Activated CD8-positive, alpha-beta memory T cell treated with anti-CD3 and anti-CD28 coated beads, Interleukin-2, amount 10 ng/mL, durations not matched to agents 7 days and 5 days (primary cell): ENCODE measurements around the gene ZFYVE28. TPM values are rescaled to one million over a fixed set of nuclear protein-coding genes. Genes with fewer than 3 reads are reported as not detected.
"Not testable (repeated sequence)": the region's sequence is repeated elsewhere in the genome, so short reads cannot be mapped to it uniquely, and the experiment has no call there.

ENCODE experiments used
- ATAC-seq: fragments of 150-1000 bp; cut with Tn5 transposase; one replicate; pipeline ENCODE4 v1.10.0; 2021; ENCODE audit warnings: moderate library complexity
- CTCF ChIA-PET: fragments of 350-600 bp; sonication (Branson Sonifier 250); formaldehyde crosslinking; loops from one replicate; lab custom pipeline; 2021; ENCODE audit warnings: antibody characterized with exemption; lab: Charles Lee
- DNase-seq: peaks from one replicate; pipeline ENCODE4 v3.0.0-alpha.2; 2020
- H3K27ac Mint-ChIP-seq: one replicate; pipeline ENCODE4 v1.8.0; 2021; ENCODE audit warnings: mild to moderate bottlenecking, mixed read lengths
- H3K27me3 Mint-ChIP-seq: one replicate; pipeline ENCODE4 v1.8.0; 2021; ENCODE audit warnings: mixed read lengths
- H3K36me3 Mint-ChIP-seq: one replicate; pipeline ENCODE4 v1.8.0; 2021; ENCODE audit warnings: mild to moderate bottlenecking, mixed read lengths
- H3K4me1 Mint-ChIP-seq: one replicate; pipeline ENCODE4 v1.8.0; 2021; ENCODE audit warnings: mixed read lengths
- H3K4me3 Mint-ChIP-seq: one replicate; pipeline ENCODE4 v1.8.0; 2021; ENCODE audit warnings: mild to moderate bottlenecking, moderate library complexity, mixed read lengths
- H3K9me3 Mint-ChIP-seq: one replicate; pipeline ENCODE4 v1.8.0; 2022; ENCODE audit warnings: low read depth, mixed read lengths
- total RNA-seq, 2 experiments: library from RNA; stranded (reverse); gene quantifications; one replicate each; pipeline ENCODE4 v1.2.3, GENCODE V29; 2021

The ZFYVE28 gene
- total RNA-seq, 2 experiments from 2014 or later, result 12.5 to 30.3 TPM

- not testable (repeated sequence) for H3K9me3 Mint-ChIP-seq, H3K4me1 Mint-ChIP-seq, ATAC-seq, H3K36me3 Mint-ChIP-seq, DNase-seq, H3K27me3 Mint-ChIP-seq, H3K4me3 Mint-ChIP-seq, H3K27ac Mint-ChIP-seq
- CTCF ChIA-PET, result interaction anchor here (4.5 kb wide), 1 partner anchor 11 kb away, joined by 16 read pairs; no protein-coding TSS in a partner anchor
Observed at GRCh38 chr4:2429945-2430757, 11.7 kb upstream of the ZFYVE28 start.

GRCh38 chr4:2428496-2429213 is 10.2 kb upstream of the ZFYVE28 start:
- H3K4me3 Mint-ChIP-seq, result no peak overlapping the region
- CTCF ChIA-PET, result interaction anchor here (1.6 to 4.5 kb wide), 2 partner anchors 13 kb away, joined by 3 to 16 read pairs; no protein-coding TSS in a partner anchor
- H3K27me3 Mint-ChIP-seq, result no peaks in the 10 kb centered on the region
- DNase-seq, result no peak
- no peaks in the 10 kb centered on the region for H3K36me3 Mint-ChIP-seq
- no peaks in the 10 kb centered on the region for H3K4me1 Mint-ChIP-seq
- ATAC-seq, result no peak
- no peaks in the 10 kb centered on the region for H3K9me3 Mint-ChIP-seq
- H3K27ac Mint-ChIP-seq, result no peak overlapping the region

GRCh38 chr4:2427383-2428334 is 9.2 kb upstream of the ZFYVE28 start:
- CTCF ChIA-PET, result interaction anchor here (1.6 to 4.5 kb wide), 2 partner anchors 12 to 14 kb away, joined by 3 to 16 read pairs; no protein-coding TSS in a partner anchor
- Mint-ChIP-seq H3K4me3 (no peak overlapping the region), H3K27me3 (peaks cover 1% of the 10 kb centered on the region), H3K9me3 (no peaks in the 10 kb centered on the region), H3K36me3 (no peaks in the 10 kb centered on the region), H3K27ac (no peak overlapping the region), H3K4me1 (no peaks in the 10 kb centered on the region)
- ATAC-seq (no peak), DNase-seq (no peak)

- Mint-ChIP-seq H3K27ac (no peak overlapping the region), H3K27me3 (peaks cover 10% of the 10 kb centered on the region), H3K9me3 (no peaks in the 10 kb centered on the region), H3K36me3 (no peaks in the 10 kb centered on the region), H3K4me1 (no peaks in the 10 kb centered on the region), H3K4me3 (no peak overlapping the region)
- DNase-seq (no peak), ATAC-seq (no peak)
- CTCF ChIA-PET, result interaction anchor here (1.6 to 4.5 kb wide), 2 partner anchors 11 to 15 kb away, joined by 3 to 16 read pairs; no protein-coding TSS in a partner anchor
Observed at GRCh38 chr4:2426711-2427275, 8.3 kb upstream of the ZFYVE28 start.

- Mint-ChIP-seq H3K36me3 (no peaks in the 10 kb centered on the region), H3K27me3 (peaks cover 15% of the 10 kb centered on the region), H3K4me3 (no peak overlapping the region), H3K9me3 (no peaks in the 10 kb centered on the region), H3K4me1 (no peaks in the 10 kb centered on the region), H3K27ac (no peak overlapping the region)
- ATAC-seq (no peak), DNase-seq (no peak)
- CTCF ChIA-PET, result interaction anchor here (4.5 kb wide), 1 partner anchor 15 kb away, joined by 16 read pairs; no protein-coding TSS in a partner anchor
Observed at GRCh38 chr4:2426069-2426397, 7.6 kb upstream of the ZFYVE28 start.

- Mint-ChIP-seq H3K9me3 (no peaks in the 10 kb centered on the region), H3K36me3 (no peaks in the 10 kb centered on the region)
Observed at GRCh38 chr4:2425386-2426068, 7.1 kb upstream of the ZFYVE28 start.

GRCh38 chr4:2424581-2424980 is 6.1 kb upstream of the ZFYVE28 start:
- CTCF ChIA-PET, result interaction anchor here (1.4 kb wide), 1 partner anchor 205 kb away, joined by 3 read pairs; no protein-coding TSS in a partner anchor
- H3K27ac Mint-ChIP-seq, result no peak overlapping the region

More at GRCh38 chr4:2425386-2426068, 7.1 kb upstream of the ZFYVE28 start:
- Mint-ChIP-seq H3K27me3 (peaks cover 20% of the 10 kb centered on the region), H3K4me1 (no peaks in the 10 kb centered on the region), H3K27ac (no peak overlapping the region), H3K4me3 (no peak overlapping the region)
- DNase-seq (no peak), ATAC-seq (no peak)
- CTCF ChIA-PET, result interaction anchor here (4.5 kb wide), 1 partner anchor 16 kb away, joined by 16 read pairs; no protein-coding TSS in a partner anchor

GRCh38 chr4:2423695-2424094 is 5.2 kb upstream of the ZFYVE28 start:
- CTCF ChIA-PET, result interaction anchor here (1.4 to 2.0 kb wide), 2 partner anchors 18 to 204 kb away, joined by 3 to 9 read pairs; no protein-coding TSS in a partner anchor
- peaks cover 13% of the 10 kb centered on the region for H3K4me1 Mint-ChIP-seq
- DNase-seq (no peak), ATAC-seq (no peak)
- no peaks in the 10 kb centered on the region for H3K9me3 Mint-ChIP-seq
- H3K36me3 Mint-ChIP-seq, result no peaks in the 10 kb centered on the region
- no peak overlapping the region for H3K4me3 Mint-ChIP-seq
- peaks cover 35% of the 10 kb centered on the region for H3K27me3 Mint-ChIP-seq
- H3K27ac Mint-ChIP-seq, result no peak overlapping the region

More at GRCh38 chr4:2424581-2424980, 6.1 kb upstream of the ZFYVE28 start:
- no peaks in the 10 kb centered on the region for H3K36me3 Mint-ChIP-seq
- ATAC-seq (no peak), DNase-seq (no peak)
- peaks cover 7% of the 10 kb centered on the region for H3K4me1 Mint-ChIP-seq
- H3K4me3 Mint-ChIP-seq, result no peak overlapping the region
- H3K27me3 Mint-ChIP-seq, result peaks cover 30% of the 10 kb centered on the region
- no peaks in the 10 kb centered on the region for H3K9me3 Mint-ChIP-seq

- CTCF ChIA-PET, result interaction anchor here (1.4 to 2.0 kb wide), 3 partner anchors 17 to 203 kb away, joined by 3 to 9 read pairs (median 4); no protein-coding TSS in a partner anchor
- no peak for ATAC-seq
- no peak for DNase-seq
- H3K36me3 Mint-ChIP-seq, result no peaks in the 10 kb centered on the region
- H3K4me1 Mint-ChIP-seq, result peaks cover 13% of the 10 kb centered on the region
- no peak overlapping the region for H3K4me3 Mint-ChIP-seq
- H3K9me3 Mint-ChIP-seq, result no peaks in the 10 kb centered on the region
- no peak overlapping the region for H3K27ac Mint-ChIP-seq
- peaks cover 35% of the 10 kb centered on the region for H3K27me3 Mint-ChIP-seq
Observed at GRCh38 chr4:2423066-2423465, 4.6 kb upstream of the ZFYVE28 start.

GRCh38 chr4:2421928-2422327 is 3.5 kb upstream of the ZFYVE28 start:
- no peak overlapping the region for H3K4me3 Mint-ChIP-seq
- H3K27me3 Mint-ChIP-seq, result peaks cover 35% of the 10 kb centered on the region
- H3K4me1 Mint-ChIP-seq, result peaks cover 13% of the 10 kb centered on the region
- H3K9me3 Mint-ChIP-seq, result no peaks in the 10 kb centered on the region
- ATAC-seq (no peak), DNase-seq (no peak)
- H3K27ac Mint-ChIP-seq, result no peak overlapping the region
- CTCF ChIA-PET, result interaction anchor here (1.4 to 2.2 kb wide), 5 partner anchors 18 to 201 kb away, joined by 3 to 9 read pairs (median 4); partner anchors contain the start of genes HAUS3 and POLN
- no peaks in the 10 kb centered on the region for H3K36me3 Mint-ChIP-seq

- Mint-ChIP-seq H3K27ac (no peak overlapping the region), H3K36me3 (peaks cover 2% of the 10 kb centered on the region), H3K4me3 (peak overlapping the region; percentile 11), H3K27me3 (peaks cover 45% of the 10 kb centered on the region), H3K4me1 (peaks cover 31% of the 10 kb centered on the region), H3K9me3 (no peaks in the 10 kb centered on the region)
- DNase-seq (no peak), ATAC-seq (no peak)
- CTCF ChIA-PET, result interaction anchor here (0.8 to 1.7 kb wide), 11 partner anchors 14 to 199 kb away, joined by 3 to 15 read pairs (median 3); partner anchors contain the start of gene RNF4
Observed at GRCh38 chr4:2419814-2420213, 1.4 kb upstream of the ZFYVE28 start.
